ENCODE results near the gene EFHC1.

The EFHC1 gene

GRCh38 chr6:52538252-52538900 lies 118.2 kb downstream of the EFHC1 start:
- no peak for DNase-seq

GRCh38 chr6:52538901-52539354 lies 118.8 kb downstream of the EFHC1 start:
- no peak for DNase-seq

DNA sequence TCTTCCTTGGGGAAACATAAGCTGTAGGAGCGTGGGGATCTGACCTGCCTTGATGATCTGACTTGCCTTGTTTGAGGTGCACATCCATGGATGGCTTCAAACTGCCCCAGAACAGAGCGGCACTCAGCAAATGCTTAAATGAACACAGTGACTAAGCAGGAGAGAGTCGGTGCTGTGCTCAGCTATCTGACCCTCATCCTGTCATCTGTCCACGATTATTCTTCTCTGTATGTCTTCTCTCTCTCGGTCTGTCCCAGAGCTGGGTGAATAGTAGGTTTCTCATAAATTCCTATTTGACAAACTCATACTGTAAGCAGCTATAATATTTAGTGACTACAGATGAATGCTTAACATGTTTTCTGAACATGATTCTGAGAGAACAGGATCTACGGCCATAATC lies 119.5 kb downstream of the EFHC1 start:
- DNase-seq: no peak

- DNase-seq: no peak
Observed at GRCh38 chr6:52540286-52540902, 120.3 kb downstream of the EFHC1 start.

GRCh38 chr6:52541135-52541534 lies 121.0 kb downstream of the EFHC1 start:
- no peak for DNase-seq

- no peak for DNase-seq
Observed at GRCh38 chr6:52543262-52543661, 123.1 kb downstream of the EFHC1 start.

DNA sequence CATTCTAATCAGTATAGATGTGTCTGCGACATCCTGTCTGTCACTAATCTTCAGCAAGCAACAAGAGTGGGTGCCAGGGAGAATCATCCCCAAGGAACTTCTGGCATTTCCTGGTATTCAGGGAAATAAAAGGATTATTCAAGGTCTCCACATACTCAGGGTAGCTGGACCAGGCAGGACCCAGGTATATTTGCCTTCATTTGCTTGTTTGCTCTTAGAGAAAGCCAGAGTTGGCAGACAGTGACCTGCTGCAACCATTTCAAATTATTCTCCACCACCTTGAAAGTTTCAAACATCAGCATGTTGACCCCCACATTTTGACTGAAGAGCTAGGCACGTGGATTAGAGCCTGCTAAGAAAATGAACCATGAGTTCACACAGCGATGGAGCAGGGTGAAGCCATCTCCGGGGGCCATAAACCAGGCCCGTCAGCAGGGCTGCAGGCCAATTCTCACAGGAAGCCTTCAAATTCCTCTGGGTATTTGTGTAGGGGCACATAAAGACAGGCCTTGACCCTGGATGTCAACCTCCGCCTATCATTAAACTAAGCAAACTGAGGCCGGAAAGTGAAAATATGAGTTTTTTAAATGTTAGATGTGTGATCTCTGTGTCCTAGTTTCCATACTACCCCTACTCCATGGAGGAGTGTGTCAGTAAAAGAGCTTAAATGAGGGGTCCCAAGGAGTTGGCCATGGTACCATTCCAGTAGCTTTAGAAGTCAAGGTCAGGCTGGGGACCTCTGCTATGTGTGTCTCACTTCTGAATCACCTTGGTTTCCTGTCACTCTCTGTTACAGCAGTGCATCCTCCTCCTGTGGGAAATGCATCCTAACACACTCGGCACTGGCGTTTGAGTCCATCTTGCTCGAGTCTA lies 123.8 kb downstream of the EFHC1 start:
- no peak for DNase-seq

DNA sequence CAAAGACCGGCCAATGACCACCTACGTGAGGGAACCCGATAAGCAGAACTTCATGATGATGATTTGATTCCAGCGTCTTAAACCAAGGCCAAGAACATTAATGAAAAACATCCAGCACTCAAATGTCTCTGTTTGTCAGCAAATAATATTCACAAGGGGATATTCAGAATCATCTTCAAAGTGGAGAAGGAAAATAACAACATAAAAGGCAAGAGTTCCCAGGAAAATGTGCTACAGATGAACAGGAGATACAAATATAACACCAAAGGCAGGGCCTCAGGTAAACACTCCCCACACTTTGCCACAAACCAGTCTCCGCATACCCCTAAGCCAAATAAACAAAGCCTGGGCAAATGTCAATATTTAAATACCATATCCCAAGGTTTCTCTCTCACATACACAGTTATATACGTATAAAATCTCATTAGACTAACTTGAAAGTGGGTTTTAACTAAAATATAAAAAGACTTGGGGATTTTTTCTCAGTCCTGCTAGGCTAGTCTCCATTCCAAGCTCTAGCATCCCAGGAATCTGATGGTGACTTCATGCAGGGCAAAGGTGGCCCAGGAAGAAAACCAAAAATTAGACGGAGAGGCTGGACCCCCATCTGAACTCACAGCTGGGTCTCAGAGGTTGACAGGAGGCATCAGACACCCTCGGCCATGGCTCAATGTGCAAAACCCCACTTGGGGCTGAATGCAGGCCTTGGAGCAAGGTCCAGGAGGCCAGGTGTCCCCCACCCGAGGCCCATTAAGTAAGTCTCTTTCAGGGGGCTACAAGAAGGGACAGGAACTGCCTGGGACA lies 124.7 kb downstream of the EFHC1 start:
- DNase-seq: no peak

GRCh38 chr6:52545406-52546119 lies 125.4 kb downstream of the EFHC1 start:
- DNase-seq: no peak

DNA sequence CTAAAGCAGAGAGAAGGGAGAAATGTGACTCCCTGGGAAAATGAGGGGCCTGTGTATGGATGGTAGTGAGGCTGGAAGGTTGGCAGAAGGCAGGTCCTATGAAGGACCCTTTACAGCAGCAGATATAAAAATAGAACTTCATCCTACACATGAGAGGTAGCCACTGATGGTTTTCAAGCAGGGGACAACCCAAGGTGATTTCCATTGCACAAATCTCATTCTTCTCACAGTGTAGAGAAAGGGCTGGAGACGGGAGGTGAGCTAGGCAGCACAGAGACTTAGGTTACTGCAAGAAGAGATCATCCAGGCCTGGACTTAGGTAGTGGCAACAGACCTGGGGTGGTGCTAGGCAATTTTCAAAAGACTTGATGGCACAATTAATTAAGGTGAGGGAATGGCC lies 126.0 kb downstream of the EFHC1 start:
- no peak for DNase-seq

GRCh38 chr6:52546678-52547077 lies 126.5 kb downstream of the EFHC1 start:
- DNase-seq: no peak

DNA sequence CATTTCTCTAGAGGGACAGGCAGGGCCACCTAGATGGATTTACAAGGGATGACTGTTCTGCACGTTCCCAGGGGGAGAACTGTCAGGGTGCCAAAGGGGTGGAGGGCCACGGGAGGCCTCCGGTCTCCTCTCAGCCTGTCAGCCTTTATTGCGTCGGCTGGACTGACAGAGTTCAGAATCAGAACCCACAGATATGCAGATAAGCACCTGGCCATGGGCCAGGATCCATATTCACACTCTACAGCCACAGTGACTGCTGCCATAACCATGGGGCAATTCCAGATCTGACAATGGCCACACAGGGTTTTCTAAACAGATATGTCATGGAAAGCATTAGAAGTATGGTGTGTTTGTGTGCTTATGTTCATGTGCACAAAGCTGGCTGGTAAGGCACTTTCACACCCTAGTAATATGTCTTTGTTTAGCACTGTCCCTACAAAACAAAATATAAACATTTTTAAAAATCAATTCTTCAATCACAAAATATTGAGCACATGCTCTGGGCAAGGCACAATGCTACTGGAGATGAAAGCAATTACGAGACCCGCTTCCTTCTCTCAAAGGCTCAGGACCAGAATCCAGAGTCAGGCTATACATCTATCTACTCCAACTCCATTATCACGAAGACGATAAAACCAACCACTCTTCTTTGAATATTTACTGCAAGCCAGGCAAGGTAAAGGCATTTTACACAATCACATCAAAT lies 127.7 kb downstream of the EFHC1 start:
- DNase-seq: peak in 1 of 51 donors; percentile 5

DNA sequence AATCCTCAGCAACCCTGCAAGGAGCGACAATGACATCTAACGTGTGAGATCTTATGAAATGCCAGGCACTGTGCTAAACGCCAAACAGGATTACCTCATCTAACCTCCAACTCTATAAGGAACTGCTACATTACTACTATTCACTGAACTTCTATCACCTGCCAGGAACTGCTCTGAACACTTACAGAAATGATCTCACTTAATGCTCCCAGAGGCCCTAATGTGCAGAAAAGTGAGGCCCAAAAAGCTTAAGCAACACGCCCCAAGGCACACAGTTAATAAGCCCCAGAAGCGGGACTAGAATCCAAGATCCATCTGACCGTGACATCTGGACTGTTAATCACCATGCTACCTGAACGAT lies 128.2 kb downstream of the EFHC1 start:
- no peak for DNase-seq

DNA sequence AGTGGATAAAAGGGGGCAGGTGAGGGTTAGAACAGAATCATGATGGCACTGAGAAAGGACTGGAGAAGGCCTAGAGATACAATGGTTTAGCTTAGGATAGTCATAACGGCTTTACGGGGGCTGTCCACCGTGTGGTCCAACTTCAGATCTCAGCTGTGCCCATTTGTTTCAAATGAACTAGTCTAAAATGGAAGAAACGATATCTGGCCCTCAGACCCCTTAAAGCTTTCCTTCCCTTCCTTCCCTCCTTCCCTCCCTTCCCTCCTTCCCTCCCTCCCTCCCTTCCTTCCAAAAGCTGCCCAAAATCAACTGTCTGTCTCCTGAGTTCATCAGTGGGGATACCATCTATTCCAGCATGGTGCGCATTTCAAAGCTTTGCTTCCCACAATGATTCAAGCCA lies 128.9 kb downstream of the EFHC1 start:
- DNase-seq: no peak

DNA sequence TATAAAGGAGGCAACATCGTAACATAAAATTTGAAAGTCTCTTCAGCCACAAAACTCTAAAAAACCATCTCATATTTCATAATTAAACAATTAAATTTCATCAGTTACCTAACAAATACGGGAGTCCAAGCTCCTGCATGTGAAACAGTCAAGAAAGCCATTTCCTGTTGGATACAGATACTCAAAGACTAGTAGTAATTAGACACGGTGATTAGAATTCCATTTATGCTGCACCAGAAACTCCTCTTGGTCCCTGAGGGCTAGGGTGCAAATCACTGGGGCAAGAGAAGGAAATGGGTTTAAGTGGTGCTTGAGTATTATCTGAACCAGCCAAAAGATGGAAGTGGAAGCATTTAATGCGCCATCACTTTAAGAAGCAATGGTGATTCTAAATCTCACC lies 129.3 kb downstream of the EFHC1 start:
- no peak for DNase-seq

GRCh38 chr6:52550014-52550575 lies 130.0 kb downstream of the EFHC1 start:
- no peak for DNase-seq

GRCh38 chr6:52550870-52551269 lies 130.7 kb downstream of the EFHC1 start:
- no peak for DNase-seq

GRCh38 chr6:52551483-52552277 lies 131.5 kb downstream of the EFHC1 start:
- DNase-seq: peak in 26 of 51 donors; percentile 3 to 53 (median 18)

DNA sequence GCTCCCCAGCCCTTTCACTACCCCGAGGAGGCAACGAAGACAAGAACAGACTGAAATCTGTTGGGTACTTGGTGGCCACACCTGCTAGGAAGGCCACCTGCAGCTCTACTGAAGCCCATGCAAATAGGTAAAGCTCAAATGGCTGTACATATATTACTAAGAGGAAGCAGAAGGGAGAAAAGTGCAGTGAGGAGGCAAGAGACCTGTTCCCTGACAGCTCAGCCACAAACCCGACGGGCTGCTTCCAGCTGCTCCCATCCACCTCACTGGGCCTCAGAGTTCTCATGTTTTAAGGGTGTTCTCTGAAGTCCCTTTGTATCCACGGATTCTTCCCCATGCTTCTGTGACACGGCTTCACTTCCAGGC lies 132.1 kb downstream of the EFHC1 start:
- DNase-seq: no peak

Data from hypothalamus (tissue), 51 donors.